H9 (cell line): ENCODE measurements around the gene ARHGAP26. TPM values are rescaled to one million over a fixed set of nuclear protein-coding genes. Genes with fewer than 3 reads are reported as not detected.
A peak's percentile ranks its signal among the peaks of the same experiment; 100 is the strongest.

Experiments used
- DNase-seq: peaks from one replicate; pipeline ENCODE4 v3.0.0-alpha.2; 2017
- H2AFZ ChIP-seq: one replicate; pipeline ENCODE4 v1.6.1; 2013; ENCODE audit warnings: mild to moderate bottlenecking, low read length, control low read depth, moderate library complexity
- H2AK5ac ChIP-seq: 2 replicates; pipeline ENCODE4 v1.6.1; 2013; ENCODE audit warnings: low read length, control low read depth, mixed read lengths; ENCODE audit not compliant: insufficient read length
- H2BK120ac ChIP-seq: one replicate; pipeline ENCODE4 v1.6.1; 2013; ENCODE audit warnings: low read depth, mild to moderate bottlenecking, low read length, control low read depth, inconsistent platforms; ENCODE audit not compliant: poor library complexity, severe bottlenecking
- H2BK12ac ChIP-seq: 2 replicates; pipeline ENCODE4 v1.6.1; 2013; ENCODE audit warnings: low read length, control low read depth, mixed read lengths, low read depth; ENCODE audit not compliant: insufficient read length
- H2BK15ac ChIP-seq: 2 replicates; pipeline ENCODE4 v1.6.1; 2013; ENCODE audit warnings: low read depth, low read length, control low read depth
- H2BK20ac ChIP-seq: one replicate; pipeline ENCODE4 v1.6.1; 2013; ENCODE audit warnings: low read depth, mild to moderate bottlenecking, low read length, control low read depth, inconsistent platforms; ENCODE audit not compliant: poor library complexity, severe bottlenecking
- H2BK5ac ChIP-seq: 2 replicates; pipeline ENCODE4 v1.6.1; 2013; ENCODE audit warnings: low read length, control low read depth, mixed read lengths; ENCODE audit not compliant: insufficient read length
- H3K14ac ChIP-seq: 2 replicates; pipeline ENCODE4 v1.6.1; 2013; ENCODE audit warnings: low read length, control low read depth; ENCODE audit not compliant: insufficient read depth
- H3K18ac ChIP-seq: 2 replicates; pipeline ENCODE4 v1.6.1; 2013; ENCODE audit warnings: low read depth, mild to moderate bottlenecking, mixed read lengths, low read length, control low read depth; ENCODE audit not compliant: insufficient read length
- H3K23ac ChIP-seq: 2 replicates; pipeline ENCODE4 v1.6.1; 2013; ENCODE audit warnings: low read length, control low read depth, mixed read lengths, low read depth; ENCODE audit not compliant: insufficient read length
- H3K23me2 ChIP-seq: 2 replicates; pipeline ENCODE4 v1.6.1; 2013; ENCODE audit warnings: low read depth, mild to moderate bottlenecking, mixed read lengths, low read length, control low read depth; ENCODE audit not compliant: insufficient read length, poor library complexity, severe bottlenecking
- H3K27ac ChIP-seq: 2 replicates; pipeline ENCODE4 v1.5.1; 2013; ENCODE audit warnings: low read length, control low read depth, mixed read lengths, low read depth; ENCODE audit not compliant: insufficient read length
- H3K27me3 ChIP-seq: 2 replicates; pipeline ENCODE4 v1.6.1; 2013; ENCODE audit warnings: low read length, control low read depth, inconsistent platforms; ENCODE audit not compliant: insufficient read depth
- H3K4ac ChIP-seq: 2 replicates; pipeline ENCODE4 v1.6.1; 2013; ENCODE audit warnings: low read depth, mild to moderate bottlenecking, control low read depth, inconsistent platforms, low read length, moderate library complexity
- H3K4me1 ChIP-seq: 2 replicates; pipeline ENCODE4 v1.6.1; 2013; ENCODE audit warnings: low read length, control low read depth, inconsistent platforms; ENCODE audit not compliant: insufficient read depth
- H3K4me2 ChIP-seq: 2 replicates; pipeline ENCODE4 v1.6.1; 2013; ENCODE audit warnings: low read length, control low read depth, mixed read lengths; ENCODE audit not compliant: insufficient read length, insufficient read depth
- H3K56ac ChIP-seq: 2 replicates; pipeline ENCODE4 v1.6.1; 2013; ENCODE audit warnings: low read depth, mild to moderate bottlenecking, mixed read lengths, low read length, control low read depth; ENCODE audit not compliant: insufficient read length
- H3K79me1 ChIP-seq: 2 replicates; pipeline ENCODE4 v1.6.1; 2013; ENCODE audit warnings: low read depth, mild to moderate bottlenecking, moderate library complexity, low read length, control low read depth, inconsistent platforms; ENCODE audit not compliant: insufficient read depth, poor library complexity, severe bottlenecking
- H3K79me2 ChIP-seq: 2 replicates; pipeline ENCODE4 v1.6.1; 2013; ENCODE audit warnings: low read length, control low read depth, inconsistent platforms; ENCODE audit not compliant: insufficient read depth
- H3K9ac ChIP-seq: 2 replicates; pipeline ENCODE4 v1.6.1; 2013; ENCODE audit warnings: low read length, control low read depth, mixed read lengths; ENCODE audit not compliant: insufficient read length; ENCODE audit errors: extremely low read depth
- H3K9me3 ChIP-seq: one replicate; pipeline ENCODE4 v1.6.1; 2013; ENCODE audit warnings: low read depth, low read length, inconsistent platforms; ENCODE audit not compliant: control insufficient read depth
- H3T11ph ChIP-seq: one replicate; pipeline ENCODE4 v1.6.1; 2013; ENCODE audit warnings: mild to moderate bottlenecking, low read length, control low read depth, inconsistent platforms
- H4K20me1 ChIP-seq: one replicate; pipeline ENCODE4 v1.6.1; 2013; ENCODE audit not compliant: control insufficient read depth, insufficient read length, insufficient read depth
- H4K5ac ChIP-seq: 2 replicates; pipeline ENCODE4 v1.6.1; 2013; ENCODE audit warnings: low read depth, mild to moderate bottlenecking, mixed read lengths, low read length, control low read depth; ENCODE audit not compliant: insufficient read length
- H4K8ac ChIP-seq: replicated peaks from 2 replicates; pipeline ENCODE4 v1.6.1; 2013; ENCODE audit warnings: low read length, control low read depth, mixed read lengths, low read depth; ENCODE audit not compliant: insufficient read length
- H4K91ac ChIP-seq: 2 replicates; pipeline ENCODE4 v1.6.1; 2013; ENCODE audit warnings: low read depth, mild to moderate bottlenecking, moderate library complexity, mixed read lengths, low read length, control low read depth; ENCODE audit not compliant: insufficient read length
- H3K27ac Mint-ChIP-seq, 3 experiments: 2 replicates in 2 of 3; 3 replicates in 1 of 3; pipeline ENCODE4 v1.8.0; 2020 to 2021; ENCODE audit warnings: mixed read lengths in 3 of 3, mild to moderate bottlenecking in 1 of 3, moderate library complexity in 1 of 3
- H3K27me3 Mint-ChIP-seq: 2 replicates; pipeline ENCODE4 v1.8.0; 2021; ENCODE audit warnings: low read depth, mild to moderate bottlenecking, moderate library complexity, mixed read lengths
- H3K36me3 Mint-ChIP-seq, 3 experiments: 2 replicates in 2 of 3; 3 replicates in 1 of 3; pipeline ENCODE4 v1.8.0; 2020 to 2021; ENCODE audit warnings: low read depth in 3 of 3, mixed read lengths in 3 of 3; ENCODE audit not compliant: insufficient read depth in 1 of 3
- H3K4me1 Mint-ChIP-seq, 2 experiments: 2 replicates each; pipeline ENCODE4 v1.8.0; 2020; ENCODE audit warnings: mixed read lengths in 2 of 2
- H3K4me3 Mint-ChIP-seq, 2 experiments: 2 replicates in 1 of 2; 3 replicates in 1 of 2; pipeline ENCODE4 v1.8.0; 2020 to 2021; ENCODE audit warnings: mild to moderate bottlenecking in 2 of 2, mixed read lengths in 2 of 2, moderate library complexity in 1 of 2
- H3K9me3 Mint-ChIP-seq, 2 experiments: 2 replicates in 1 of 2; 3 replicates in 1 of 2; pipeline ENCODE4 v1.8.0; 2020; ENCODE audit warnings: mild to moderate bottlenecking in 2 of 2, mixed read lengths in 2 of 2, moderate library complexity in 1 of 2
- CTCF ChIP-seq: fragments of 200-600 bp; sonication (generic); conservative IDR thresholded peaks from 3 replicates; pipeline ENCODE4 v1.8.0; 2021; ENCODE audit warnings: antibody characterized with exemption, mild to moderate bottlenecking
- WGBS: extraction: QIAGEN DNeasy Blood & Tissue Kit; methylation state at CpG from one replicate; pipeline ENCODE4 v1.1.7; 2013; ENCODE audit warnings: missing lambda C conversion rate, low lambda C conversion rate, mixed read lengths; ENCODE audit not compliant: insufficient read length; ENCODE audit errors: extremely low coverage; 5-methylcytosine and 5-hydroxymethylcytosine counted together
- total RNA-seq: library from RNA; stranded (reverse); gene quantifications from 2 replicates; pipeline ENCODE4 v1.2.1, GENCODE V29; 2021

The ARHGAP26 gene
- total RNA-seq, 1 experiment from 2014 or later: 13.8 TPM

- no peaks in the 10 kb centered on the region for H3K27me3 Mint-ChIP-seq
Observed at GRCh38 chr5:143110591-143110990, 340.4 kb downstream of the ARHGAP26 start.

More at GRCh38 chr5:143110591-143110990, 340.4 kb downstream of the ARHGAP26 start:
- Histone ChIP-seq H2BK20ac (no peak overlapping the region), H3K23me2 (no peaks in the 10 kb centered on the region), H3K9ac (no peak overlapping the region), H3K79me1 (no peaks in the 10 kb centered on the region), H4K91ac (no peak overlapping the region), H3K56ac (no peak overlapping the region), H2BK15ac (no peak overlapping the region), H4K20me1 (no peaks in the 10 kb centered on the region), H3K27me3 (no peaks in the 10 kb centered on the region), H3T11ph (no peak overlapping the region), H2BK12ac (no peak overlapping the region), H3K18ac (no peak overlapping the region), H3K4ac (no peak overlapping the region), H3K23ac (no peak overlapping the region), H3K9me3 (no peaks in the 10 kb centered on the region), H3K79me2 (no peaks in the 10 kb centered on the region), H2AFZ (no peak overlapping the region), H2BK5ac (no peak overlapping the region), H3K4me2 (no peak overlapping the region), H4K5ac (no peak overlapping the region), H3K4me1 (peaks cover 8% of the 10 kb centered on the region; the same call in 1 of the 2 replicates), H3K14ac (no peak overlapping the region), H2AK5ac (no peak overlapping the region), H3K27ac (no peak overlapping the region), H4K8ac (no peak overlapping the region), H2BK120ac (no peak overlapping the region)
- no CpG with 5 or more reads among the region's 1 CpG for WGBS
- no peak for TF ChIP-seq CTCF
- Mint-ChIP-seq H3K4me1 (peaks cover 22 to 24% of the 10 kb centered on the region in 2 experiments), H3K9me3 (no peaks in the 10 kb centered on the region), H3K27ac (peak overlapping the region in 2 of 3 experiments; percentile 73 to 85; a peak in 3 of 7 replicates), H3K36me3 (peaks cover 0 to 2% (median 0%) of the 10 kb centered on the region in 3 experiments; a peak in 2 of 7 replicates), H3K4me3 (no peak overlapping the region)
- DNase-seq: no peak
